ENCODE data around the gene ETDC.

- TF ChIP-seq CTCF (conservative IDR thresholded peaks at IDR 0.05 in 1 of 2, IDR thresholded peaks at IDR 0.05 in 1 of 2; ENCODE audit: low read depth in 1 of 2, low read length in 2 of 2) (no peak), EZH2 (IDR thresholded peaks at IDR 0.05; ENCODE audit: low read length, missing control alignments) (no peak)
These were observed 15.2 kb downstream of the ETDC start for GRCh38 chrX:135324463-135324862.

Data from fibroblast of lung (primary cell).